Measurements from ENCODE around the gene CLRN3.

DNA sequence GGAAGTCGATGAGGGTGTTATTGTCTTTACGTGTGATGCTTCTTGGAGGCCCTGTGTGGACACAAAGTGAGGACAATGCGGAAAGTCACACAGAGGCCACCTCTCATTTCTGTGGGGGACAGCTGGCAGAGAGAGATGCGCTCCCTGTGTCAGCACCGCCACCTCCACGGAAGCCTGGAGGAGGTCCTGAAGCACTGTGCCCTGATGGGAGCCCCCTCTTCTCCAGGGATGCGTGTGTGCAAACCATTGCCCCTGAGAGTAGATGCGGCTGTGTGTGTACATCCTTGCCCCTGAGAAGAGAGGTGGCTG lies 16.2 kb upstream of the CLRN3 start:
- TF ChIP-seq CTCF (tag by site-specific recombination; IDR thresholded peaks at IDR 0.05) (no peak), REST (tag by site-specific recombination; IDR thresholded peaks at IDR 0.05) (no peak), ZNF174 (tag by site-specific recombination; IDR thresholded peaks at IDR 0.05) (no peak), ZNF548 (tag by site-specific recombination; IDR thresholded peaks at IDR 0.05) (no peak), HOXA7 (CRISPR knock-in tag; IDR thresholded peaks at IDR 0.05; ENCODE audit: borderline replicate concordance) (no peak)

Data from HEK293 (cell line).